ENCODE results near the gene OTX1. TPM values are rescaled to one million over a fixed set of nuclear protein-coding genes. Genes with fewer than 3 reads are reported as not detected.

Gene OTX1
- total and polyA plus RNA-seq, 2 of the 4 experiments (the other 2 are of a cell fraction): 0.03 TPM; not detected in 1

- CTCF ChIA-PET: interaction anchor here (0.6 kb wide), 1 partner anchor 36 kb away, joined by 3 read pairs; no protein-coding TSS in a partner anchor
- no TSS peak for BruUV-seq (replicated peaks)
- 83% methylated on average over 4 of the region's 8 CpGs; no CpG with 5 or more reads in 1 of the 2 experiments for WGBS, 2 experiments (ENCODE audit: extremely low coverage in 2 of 2, insufficient read length in 1 of 2)
Measured at GRCh38 chr2:63046961-63047320, 3.7 kb upstream of the OTX1 start.

More at GRCh38 chr2:63046961-63047320, 3.7 kb upstream of the OTX1 start:
- H3K27ac ChIP-seq (ENCODE audit: insufficient read depth, low read length): no peak overlapping the region
- no peak overlapping the region for H3K18ac ChIP-seq (ENCODE audit: low read depth, low read length)
- no peak overlapping the region for H3K4me3 ChIP-seq (ENCODE audit: insufficient read depth, low read depth, low read length)
- DNase-seq: no peak
- peaks cover 41% of the 10 kb centered on the region for H3K27me3 ChIP-seq (ENCODE audit: control insufficient read depth, insufficient read depth, low read length)
- H3K4me1 ChIP-seq (ENCODE audit: control insufficient read depth, insufficient read depth, low read length): peaks cover 5% of the 10 kb centered on the region
- ATAC-seq (ENCODE audit: low read depth): no peak
- no peak overlapping the region for H4K8ac ChIP-seq (ENCODE audit: low read depth in 2 of 2, low read length in 2 of 2)
- POLR2A ChIA-PET (ENCODE audit: unreplicated experiment): no interaction called here
- dilution Hi-C loops (cut with HindIII; ENCODE audit: low sequenced_read_pairs, unreplicated experiment) (no loop called here), in situ Hi-C loops (cut with MboI; ENCODE audit: low sequenced_read_pairs) (loop anchor here (25.0 kb wide), 1 partner anchor 585 kb away; no protein-coding TSS in a partner anchor), intact Hi-C loops (cut with micrococcal nuclease) (no loop called here)
- no peak overlapping the region for H2AFZ ChIP-seq (replicated peaks; ENCODE audit: low read length, poor library complexity)
- H2BK15ac ChIP-seq (ENCODE audit: low read depth, low read length): no peak overlapping the region
- H2AK5ac ChIP-seq (ENCODE audit: low read depth, low read length): no peak overlapping the region
- H3K79me1 ChIP-seq (ENCODE audit: low read depth in 1 of 2, low read length in 2 of 2): no peaks in the 10 kb centered on the region
- peaks cover 16% of the 10 kb centered on the region for H3K9me3 ChIP-seq (ENCODE audit: control insufficient read depth, insufficient read depth, low read length)
- H3K23ac ChIP-seq (ENCODE audit: low read depth, low read length): no peak overlapping the region
- H3K36me3 ChIP-seq (ENCODE audit: control insufficient read depth, insufficient read depth, low read length): peaks cover 6% of the 10 kb centered on the region
- no peak overlapping the region for H2BK20ac ChIP-seq (ENCODE audit: low read depth, low read length)
- no peak overlapping the region for H2AK9ac ChIP-seq (replicated peaks; ENCODE audit: low read depth, low read length, poor library complexity)
- H3K4me2 ChIP-seq (ENCODE audit: low read depth, low read length): no peak overlapping the region
- no peaks in the 10 kb centered on the region for H3K9me1 ChIP-seq (ENCODE audit: insufficient read depth, low read length)
- no peak overlapping the region for H3K4ac ChIP-seq (ENCODE audit: low read depth, low read length)
- no peak overlapping the region for H4K5ac ChIP-seq (ENCODE audit: low read depth, low read length)
- TF ChIP-seq ELK1 (IDR thresholded peaks at IDR 0.05; ENCODE audit: borderline replicate concordance, low read depth, low read length): no peak
- no peak for TF ChIP-seq RCOR1 (IDR thresholded peaks at IDR 0.05; ENCODE audit: insufficient replicate concordance, low read length)
- TF ChIP-seq RFX5 (IDR thresholded peaks at IDR 0.05; ENCODE audit: low read depth, low read length): no peak
- TF ChIP-seq CEBPB (IDR thresholded peaks at IDR 0.05; ENCODE audit: low read depth, low read length): no peak
- TF ChIP-seq NFE2L2 (IDR thresholded peaks at IDR 0.05; ENCODE audit: low read depth, low read length): no peak
- no peak for TF ChIP-seq POLR2A (IDR thresholded peaks at IDR 0.05; ENCODE audit: low read depth, low read length)
- no peak for TF ChIP-seq MAFK (IDR thresholded peaks at IDR 0.05; ENCODE audit: low read depth, low read length)
- no peak for TF ChIP-seq USF2 (IDR thresholded peaks at IDR 0.05; ENCODE audit: low read depth, low read length)
- TF ChIP-seq MXI1 (IDR thresholded peaks at IDR 0.05; ENCODE audit: borderline replicate concordance, low read depth, low read length): no peak
- no peak for TF ChIP-seq FOS (IDR thresholded peaks at IDR 0.05; ENCODE audit: low read depth, low read length)
- no peak for TF ChIP-seq CHD1 (IDR thresholded peaks at IDR 0.05; ENCODE audit: low read depth, low read length)
- no peak for TF ChIP-seq RAD21 (IDR thresholded peaks at IDR 0.05; ENCODE audit: low read length)
- no peak for TF ChIP-seq MAZ (IDR thresholded peaks at IDR 0.05; ENCODE audit: borderline replicate concordance, low read depth, low read length)
- no peak overlapping the region for H3K56ac ChIP-seq (ENCODE audit: extremely low read depth, insufficient read depth, low read length)
- H4K20me1 ChIP-seq (ENCODE audit: insufficient read depth, low read length): 0 out of 2 replicates have a peak, but pooled peaks cover 9% of the 10 kb centered on the region
- no peak overlapping the region for H4K91ac ChIP-seq (ENCODE audit: insufficient read depth, low read depth, low read length)
- H3K9ac ChIP-seq (ENCODE audit: low read depth, low read length): no peak overlapping the region
- H2BK5ac ChIP-seq (ENCODE audit: low read depth, low read length, poor library complexity, severe bottlenecking): no peak overlapping the region
- no peak overlapping the region for H2BK120ac ChIP-seq (ENCODE audit: low read depth, low read length)
- no peak overlapping the region for H3K14ac ChIP-seq (replicated peaks; ENCODE audit: low read depth, low read length)

All from IMR-90 (cell line).